ENCODE results near the gene PBX4.

- TF ChIP-seq, protein P1, sequence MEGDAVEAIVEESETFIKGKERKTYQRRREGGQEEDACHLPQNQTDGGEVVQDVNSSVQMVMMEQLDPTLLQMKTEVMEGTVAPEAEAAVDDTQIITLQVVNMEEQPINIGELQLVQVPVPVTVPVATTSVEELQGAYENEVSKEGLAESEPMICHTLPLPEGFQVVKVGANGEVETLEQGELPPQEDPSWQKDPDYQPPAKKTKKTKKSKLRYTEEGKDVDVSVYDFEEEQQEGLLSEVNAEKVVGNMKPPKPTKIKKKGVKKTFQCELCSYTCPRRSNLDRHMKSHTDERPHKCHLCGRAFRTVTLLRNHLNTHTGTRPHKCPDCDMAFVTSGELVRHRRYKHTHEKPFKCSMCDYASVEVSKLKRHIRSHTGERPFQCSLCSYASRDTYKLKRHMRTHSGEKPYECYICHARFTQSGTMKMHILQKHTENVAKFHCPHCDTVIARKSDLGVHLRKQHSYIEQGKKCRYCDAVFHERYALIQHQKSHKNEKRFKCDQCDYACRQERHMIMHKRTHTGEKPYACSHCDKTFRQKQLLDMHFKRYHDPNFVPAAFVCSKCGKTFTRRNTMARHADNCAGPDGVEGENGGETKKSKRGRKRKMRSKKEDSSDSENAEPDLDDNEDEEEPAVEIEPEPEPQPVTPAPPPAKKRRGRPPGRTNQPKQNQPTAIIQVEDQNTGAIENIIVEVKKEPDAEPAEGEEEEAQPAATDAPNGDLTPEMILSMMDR (conservative IDR thresholded peaks at IDR 0.05; ENCODE audit: low read depth in 2 of 2) = no peak
- TF ChIP-seq ZNF331 (CRISPR knock-in tag; IDR thresholded peaks at IDR 0.05; ENCODE audit: low read depth) (no peak), POLR2AphosphoS5 (IDR thresholded peaks at IDR 0.05; ENCODE audit: low read depth) (no peak), CREB1 (CRISPR knock-in tag; IDR thresholded peaks at IDR 0.05; ENCODE audit: low read depth) (no peak), EZH2phosphoT487 (IDR thresholded peaks at IDR 0.05; ENCODE audit: unreplicated experiment) (no peak), EZH2 (IDR thresholded peaks at IDR 0.05; ENCODE audit: low read depth, unreplicated experiment) (no peak)
- TF ChIP-seq, protein P2, sequence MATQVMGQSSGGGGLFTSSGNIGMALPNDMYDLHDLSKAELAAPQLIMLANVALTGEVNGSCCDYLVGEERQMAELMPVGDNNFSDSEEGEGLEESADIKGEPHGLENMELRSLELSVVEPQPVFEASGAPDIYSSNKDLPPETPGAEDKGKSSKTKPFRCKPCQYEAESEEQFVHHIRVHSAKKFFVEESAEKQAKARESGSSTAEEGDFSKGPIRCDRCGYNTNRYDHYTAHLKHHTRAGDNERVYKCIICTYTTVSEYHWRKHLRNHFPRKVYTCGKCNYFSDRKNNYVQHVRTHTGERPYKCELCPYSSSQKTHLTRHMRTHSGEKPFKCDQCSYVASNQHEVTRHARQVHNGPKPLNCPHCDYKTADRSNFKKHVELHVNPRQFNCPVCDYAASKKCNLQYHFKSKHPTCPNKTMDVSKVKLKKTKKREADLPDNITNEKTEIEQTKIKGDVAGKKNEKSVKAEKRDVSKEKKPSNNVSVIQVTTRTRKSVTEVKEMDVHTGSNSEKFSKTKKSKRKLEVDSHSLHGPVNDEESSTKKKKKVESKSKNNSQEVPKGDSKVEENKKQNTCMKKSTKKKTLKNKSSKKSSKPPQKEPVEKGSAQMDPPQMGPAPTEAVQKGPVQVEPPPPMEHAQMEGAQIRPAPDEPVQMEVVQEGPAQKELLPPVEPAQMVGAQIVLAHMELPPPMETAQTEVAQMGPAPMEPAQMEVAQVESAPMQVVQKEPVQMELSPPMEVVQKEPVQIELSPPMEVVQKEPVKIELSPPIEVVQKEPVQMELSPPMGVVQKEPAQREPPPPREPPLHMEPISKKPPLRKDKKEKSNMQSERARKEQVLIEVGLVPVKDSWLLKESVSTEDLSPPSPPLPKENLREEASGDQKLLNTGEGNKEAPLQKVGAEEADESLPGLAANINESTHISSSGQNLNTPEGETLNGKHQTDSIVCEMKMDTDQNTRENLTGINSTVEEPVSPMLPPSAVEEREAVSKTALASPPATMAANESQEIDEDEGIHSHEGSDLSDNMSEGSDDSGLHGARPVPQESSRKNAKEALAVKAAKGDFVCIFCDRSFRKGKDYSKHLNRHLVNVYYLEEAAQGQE (IDR thresholded peaks at IDR 0.05; ENCODE audit: unreplicated experiment) = no peak
Measured at GRCh38 chr19:19630062-19630414, 11.6 kb upstream of the PBX4 start.

Measured in GM23338 (cell line).